Vein endothelial cell (primary cell): Measurements from ENCODE around the gene TYW1. TPM values are rescaled to one million over a fixed set of nuclear protein-coding genes. Genes with fewer than 3 reads are reported as not detected.

Experiments
- small RNA-seq: library from RNA; depleted of rRNA; stranded (forward); fragments of <200 nt; gene quantifications from one replicate; pipeline ENCODE3, GENCODE V24; 2012
- total RNA-seq: library from RNA; depleted of rRNA; stranded (reverse); fragments of >200 nt; gene quantifications from 2 replicates; pipeline ENCODE4 v1.2.3, GENCODE V29; 2012

The TYW1 gene
- total RNA-seq: 14.0 and 15.8 TPM in 2 replicates

GRCh38 chr7:66996444-66997191 is at the start of gene TYW1:
Gene TYW1 (plus strand): TSS chr7:66996833. CDS start chr7:66996979, 146 bp downstream.

GRCh38 chr7:66995050-66995776 is 1.4 kb upstream of the TYW1 start, which contains the start of gene SBDS:
Gene SBDS (minus strand): TSS chr7:66995586. CDS start chr7:66995417, 169 bp downstream.

Small RNA genes lying within 50 kb of the gene (small RNA-seq; reads per million reads assigned to genes)
- not detected for gene AC073089.1
- gene MIR4650-1: not detected
- gene RN7SL43P: not detected

Other genes starting within 250 kb of the TYW1 start
- gene TMEM248, start 75.6 kb upstream of the TYW1 start, total RNA-seq: 139 and 167 TPM in 2 replicates
- 59.1 and 77.1 TPM in 2 replicates for gene SBDS, start 1.2 kb upstream of the TYW1 start, total RNA-seq